Astrocyte (in vitro differentiated cells and primary cell): ENCODE data around the gene CMIP.

Experiments used
- CTCF ChIP-seq: IDR thresholded peaks from 2 replicates; pipeline ENCODE4 v1.5.1; 2011; ENCODE audit warnings: low read depth, mild to moderate bottlenecking, inconsistent platforms, low read length, moderate library complexity; ENCODE audit not compliant: insufficient read depth
- EZH2 ChIP-seq: IDR thresholded peaks from 2 replicates; pipeline ENCODE4 v1.6.1; 2012; ENCODE audit warnings: mild to moderate bottlenecking, low read length, inconsistent platforms; ENCODE audit not compliant: insufficient read depth

GRCh38 chr16:81586977-81587625 lies 142.5 kb downstream of the CMIP start:
- TF ChIP-seq EZH2 (no peak), CTCF (no peak)
